ENCODE results near the gene TBL1X.
"Not testable (repeated sequence)": the region's sequence is repeated elsewhere in the genome, so short reads cannot be mapped to it uniquely, and the experiment has no call there.

The TBL1X gene

DNA sequence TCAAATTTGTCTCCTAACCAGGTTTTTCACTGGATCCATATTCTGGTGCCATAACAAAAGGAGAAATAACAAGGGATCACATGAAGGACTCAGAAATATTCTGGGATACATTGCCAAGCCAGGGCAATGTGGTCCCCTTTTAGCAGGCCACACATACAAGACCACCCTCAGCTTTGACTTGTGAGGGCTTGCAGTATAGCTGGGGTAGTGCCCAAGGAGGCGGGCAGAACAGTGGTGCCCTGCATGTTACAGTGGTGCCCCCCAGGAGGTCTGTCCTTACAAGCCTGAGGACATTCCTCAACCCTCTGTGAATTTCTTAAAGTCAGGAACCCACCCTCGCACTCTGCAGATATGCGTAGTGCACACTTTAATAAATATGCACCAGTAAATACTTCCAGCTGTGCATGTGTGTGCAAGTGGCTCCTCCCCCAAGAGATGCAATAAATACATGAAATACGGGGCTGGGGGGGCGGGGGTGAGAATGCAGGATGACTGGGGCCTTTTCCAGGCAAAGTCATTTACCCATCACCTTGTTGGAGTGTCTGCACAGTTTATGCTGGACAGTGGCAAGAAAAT, 34.4 kb upstream of the TBL1X start:
- TF ChIP-seq, protein P1, sequence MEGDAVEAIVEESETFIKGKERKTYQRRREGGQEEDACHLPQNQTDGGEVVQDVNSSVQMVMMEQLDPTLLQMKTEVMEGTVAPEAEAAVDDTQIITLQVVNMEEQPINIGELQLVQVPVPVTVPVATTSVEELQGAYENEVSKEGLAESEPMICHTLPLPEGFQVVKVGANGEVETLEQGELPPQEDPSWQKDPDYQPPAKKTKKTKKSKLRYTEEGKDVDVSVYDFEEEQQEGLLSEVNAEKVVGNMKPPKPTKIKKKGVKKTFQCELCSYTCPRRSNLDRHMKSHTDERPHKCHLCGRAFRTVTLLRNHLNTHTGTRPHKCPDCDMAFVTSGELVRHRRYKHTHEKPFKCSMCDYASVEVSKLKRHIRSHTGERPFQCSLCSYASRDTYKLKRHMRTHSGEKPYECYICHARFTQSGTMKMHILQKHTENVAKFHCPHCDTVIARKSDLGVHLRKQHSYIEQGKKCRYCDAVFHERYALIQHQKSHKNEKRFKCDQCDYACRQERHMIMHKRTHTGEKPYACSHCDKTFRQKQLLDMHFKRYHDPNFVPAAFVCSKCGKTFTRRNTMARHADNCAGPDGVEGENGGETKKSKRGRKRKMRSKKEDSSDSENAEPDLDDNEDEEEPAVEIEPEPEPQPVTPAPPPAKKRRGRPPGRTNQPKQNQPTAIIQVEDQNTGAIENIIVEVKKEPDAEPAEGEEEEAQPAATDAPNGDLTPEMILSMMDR (IDR thresholded peaks at IDR 0.05; ENCODE audit: borderline replicate concordance, control extremely low read depth, extremely low read depth, insufficient read depth, missing control alignments): no peak
- DNase-seq (ENCODE audit: low spot score): no peak
- in situ Hi-C loops (cut with MboI; ENCODE audit: low sequenced_read_pairs, unreplicated experiment): no loop called here

DNA sequence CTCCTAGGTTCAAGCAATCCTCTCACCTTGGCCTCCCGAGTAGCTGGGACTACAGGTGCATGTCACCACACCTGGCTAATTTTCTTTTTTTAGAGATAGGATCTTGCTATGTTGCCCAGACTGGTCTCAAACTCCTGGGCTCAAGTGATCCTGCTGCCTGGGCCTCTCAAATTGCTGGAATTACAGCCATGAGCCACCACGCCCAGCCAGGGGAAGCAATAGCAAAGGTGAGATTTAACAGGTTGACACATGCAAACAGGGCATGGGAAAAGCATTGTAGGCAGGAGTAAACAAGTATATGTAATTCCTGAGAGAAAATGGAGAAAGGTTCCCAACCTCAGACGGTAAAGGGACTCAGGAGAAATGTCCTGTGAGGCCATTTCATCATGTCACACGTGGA, 33.6 kb upstream of the TBL1X start:
- DNase-seq (ENCODE audit: low spot score): no peak
- in situ Hi-C loops (cut with MboI; ENCODE audit: low sequenced_read_pairs, unreplicated experiment): no loop called here
- TF ChIP-seq, protein P1 (IDR thresholded peaks at IDR 0.05; ENCODE audit: borderline replicate concordance, control extremely low read depth, extremely low read depth, insufficient read depth, missing control alignments): no peak

DNA sequence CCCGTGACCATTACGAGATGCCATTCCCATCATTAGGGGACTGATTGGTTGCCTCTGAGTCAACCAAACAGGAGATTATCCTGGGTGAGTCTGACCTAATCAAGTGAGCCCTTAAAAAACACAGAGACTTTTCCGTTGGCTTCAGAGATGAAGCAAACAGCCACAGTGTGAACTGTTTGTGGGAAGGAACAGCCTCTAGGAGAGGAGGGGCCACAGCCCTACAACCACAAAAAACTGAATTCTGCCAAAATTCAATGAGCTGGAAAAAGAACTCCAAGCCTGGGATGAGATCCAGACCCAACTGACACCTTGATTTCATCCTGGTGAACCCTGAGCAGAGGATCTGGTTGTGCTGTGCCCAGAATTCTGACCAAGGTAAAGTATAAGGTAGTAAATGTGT, 31.3 kb upstream of the TBL1X start:
- TF ChIP-seq, protein P1 (IDR thresholded peaks at IDR 0.05; ENCODE audit: borderline replicate concordance, control extremely low read depth, extremely low read depth, insufficient read depth, missing control alignments): no peak
- in situ Hi-C loops (cut with MboI; ENCODE audit: low sequenced_read_pairs, unreplicated experiment): no loop called here
- DNase-seq (ENCODE audit: low spot score): no peak

DNA sequence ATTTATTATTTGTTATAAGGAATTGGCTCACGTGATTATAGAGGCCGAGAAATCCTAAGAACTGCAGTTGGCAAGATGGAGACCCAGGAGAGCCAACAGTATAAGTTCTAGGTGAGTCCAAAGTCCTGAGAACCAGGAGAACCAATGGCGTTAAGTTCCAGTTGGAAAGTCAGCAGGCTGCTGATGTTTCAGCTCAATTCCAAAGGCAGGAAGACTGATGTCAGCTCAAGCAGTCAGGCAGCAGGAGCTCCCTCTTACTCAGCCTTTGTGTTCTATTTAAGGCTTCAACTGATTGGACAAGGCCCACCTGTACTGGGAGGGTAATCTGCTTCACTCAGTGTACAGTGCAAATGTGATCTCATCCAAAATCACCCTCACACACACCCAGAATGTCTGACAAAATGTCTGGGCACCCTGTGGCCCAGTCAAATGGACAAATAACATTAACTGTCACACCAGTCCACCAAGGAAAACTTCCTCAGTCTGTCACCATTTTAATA, 30.8 kb upstream of the TBL1X start:
- TF ChIP-seq, protein P1 (IDR thresholded peaks at IDR 0.05; ENCODE audit: borderline replicate concordance, control extremely low read depth, extremely low read depth, insufficient read depth, missing control alignments): no peak
- no peak for DNase-seq (ENCODE audit: low spot score)
- in situ Hi-C loops (cut with MboI; ENCODE audit: low sequenced_read_pairs, unreplicated experiment): no loop called here

DNA sequence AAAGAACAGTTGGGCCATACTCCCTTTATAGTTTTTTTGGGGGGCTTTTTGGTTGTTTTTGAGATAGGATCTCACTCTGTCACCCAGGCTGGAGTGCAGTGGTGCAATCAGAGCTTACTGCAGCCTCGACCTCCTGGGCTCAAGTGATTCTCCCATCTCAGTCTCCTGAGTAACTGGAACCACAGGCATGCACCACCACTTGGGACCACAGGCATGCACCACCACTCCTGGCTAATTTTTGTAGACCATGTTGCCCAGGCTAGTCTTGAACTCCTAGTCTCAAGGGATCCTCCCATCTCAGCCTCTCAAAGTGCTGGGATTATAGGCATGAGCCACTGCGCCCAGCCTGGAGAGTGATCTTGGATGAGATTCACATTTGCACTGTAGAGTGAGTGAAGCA, 29.8 kb upstream of the TBL1X start:
- DNase-seq (ENCODE audit: low spot score); in situ Hi-C loops (cut with MboI; ENCODE audit: low sequenced_read_pairs, unreplicated experiment): not testable (repeated sequence)

DNA sequence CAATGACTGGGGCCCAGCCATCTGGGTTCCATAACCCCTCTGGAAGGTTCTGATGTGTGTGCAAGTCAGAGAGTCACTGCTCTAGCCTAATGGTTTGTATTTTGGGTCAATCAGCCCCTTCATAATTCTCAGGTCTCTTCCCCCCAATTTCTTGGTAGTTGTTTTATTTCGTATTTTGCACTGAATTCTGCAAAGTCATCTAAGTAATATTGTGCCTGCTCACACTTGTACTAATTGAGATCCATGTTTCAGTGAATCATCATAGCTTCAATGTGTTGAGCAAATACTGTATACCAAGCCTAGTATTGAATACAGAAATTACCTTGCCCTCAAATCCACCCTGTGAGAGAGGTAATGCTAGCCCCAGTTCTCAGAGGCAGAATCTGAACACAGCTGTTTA, 28.0 kb upstream of the TBL1X start:
- TF ChIP-seq, protein P1 (IDR thresholded peaks at IDR 0.05; ENCODE audit: borderline replicate concordance, control extremely low read depth, extremely low read depth, insufficient read depth, missing control alignments): no peak
- in situ Hi-C loops (cut with MboI; ENCODE audit: low sequenced_read_pairs, unreplicated experiment): no loop called here
- DNase-seq (ENCODE audit: low spot score): no peak

DNA sequence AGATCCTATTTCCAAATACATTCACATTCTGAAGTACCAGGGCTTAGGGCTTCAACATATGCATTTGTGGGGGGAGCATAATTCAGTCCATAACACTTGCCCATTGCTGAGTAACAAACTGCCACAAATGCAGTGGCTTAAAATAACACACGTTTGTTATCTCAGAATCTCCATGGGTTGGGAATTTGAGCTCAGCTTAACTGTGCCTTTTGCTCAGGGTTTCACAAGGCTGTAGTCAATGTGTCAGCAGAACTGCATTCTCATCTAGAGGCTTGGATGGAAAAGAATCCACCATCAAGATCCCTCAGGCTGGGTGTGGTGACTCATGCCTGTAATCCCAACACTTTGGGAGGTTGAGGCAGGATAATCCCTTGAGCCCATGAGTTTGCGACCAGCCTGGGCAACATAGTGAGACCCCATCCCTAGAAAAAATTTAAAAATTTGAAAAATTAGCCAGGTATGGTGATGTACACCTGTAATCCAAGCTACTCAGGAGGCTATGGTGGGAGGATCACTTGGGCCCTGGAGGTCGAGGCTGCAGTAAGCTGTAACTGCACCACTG, 25.8 kb upstream of the TBL1X start:
- in situ Hi-C loops (cut with MboI; ENCODE audit: low sequenced_read_pairs, unreplicated experiment): no loop called here
- no peak for DNase-seq (ENCODE audit: low spot score)
- TF ChIP-seq, protein P1 (IDR thresholded peaks at IDR 0.05; ENCODE audit: borderline replicate concordance, control extremely low read depth, extremely low read depth, insufficient read depth, missing control alignments): no peak
